GM12878 (cell line): ENCODE data around the gene SLC25A26. TPM values are rescaled to one million over a fixed set of nuclear protein-coding genes. Genes with fewer than 3 reads are reported as not detected.

Experiments used
- ATAC-seq: fragments of 200-7000 bp; cut with Tn5 transposase; 3 replicates; pipeline ENCODE4 v1.9.1; 2020; ENCODE audit warnings: mild to moderate bottlenecking, moderate library complexity
- BruUV-seq: library from RNA; stranded (reverse); fragments of 400-500 nt; replicated peaks from 2 replicates; lab custom pipeline; 2021; lab: Mats Ljungman, UMichigan
- CTCF ChIA-PET: fragments of 300-600 bp; sonication (Branson Sonifier 250); formaldehyde crosslinking; extraction: SDS; loops from one replicate; lab custom pipeline; 2021; ENCODE audit warnings: inconsistent platforms; lab: Yijun Ruan, JAX
- POLR2A ChIA-PET: fragments of 350-600 bp; formaldehyde crosslinking; extraction: SDS; loops from one replicate; lab custom pipeline; 2021; ENCODE audit warnings: inconsistent platforms; lab: Charles Lee
- RAD21 ChIA-PET: fragments of 300-600 bp; sonication (Branson Sonifier 250); formaldehyde crosslinking; loops from one replicate; lab custom pipeline; 2023; ENCODE audit warnings: antibody characterized with exemption; ENCODE audit not compliant: unreplicated experiment; lab: Charles Lee
- SMC1A ChIA-PET: fragments of 300-600 bp; sonication (Branson Sonifier 250); formaldehyde crosslinking; loops from one replicate; lab custom pipeline; 2023; ENCODE audit not compliant: unreplicated experiment, uncharacterized antibody; lab: Charles Lee
- DNase-seq: peaks from one replicate; pipeline ENCODE4 v3.0.0-alpha.2; 2011; ENCODE audit warnings: low read depth, low spot score
- FAIRE-seq: peaks from 3 replicates; lab custom pipeline; 2011; peaks lifted over from hg19 to GRCh38; lab: Jason Lieb, UNC
- H2AFZ ChIP-seq: 2 replicates; pipeline ENCODE4 v1.6.0; 2011; ENCODE audit warnings: low read depth, low read length, control low read depth; ENCODE audit not compliant: control insufficient read depth
- H3K27ac ChIP-seq: 2 replicates; pipeline ENCODE4 v1.5.1; 2011; ENCODE audit warnings: control low read depth; ENCODE audit not compliant: control insufficient read depth, insufficient read depth
- H3K27me3 ChIP-seq, 2 experiments: replicated peaks in 1 of 2; 2 replicates each; pipeline versions ENCODE4 v1.6.0 to v1.6.1; 2011; ENCODE audit warnings: low read length in 1 of 2; ENCODE audit not compliant: control insufficient read depth in 2 of 2, insufficient read depth in 2 of 2
- H3K36me3 ChIP-seq, 2 experiments: 2 replicates each; pipeline ENCODE4 v1.5.1; 2011; ENCODE audit warnings: low read length in 1 of 2; ENCODE audit not compliant: control insufficient read depth in 2 of 2, insufficient read depth in 2 of 2
- H3K4me1 ChIP-seq: 2 replicates; pipeline ENCODE4 v1.6.1; 2011; ENCODE audit warnings: mild to moderate bottlenecking, low read length, moderate library complexity, mixed read lengths; ENCODE audit not compliant: control insufficient read depth, insufficient read depth
- H3K4me2 ChIP-seq: 2 replicates; pipeline ENCODE4 v1.6.0; 2011; ENCODE audit warnings: control low read depth; ENCODE audit not compliant: control insufficient read depth, insufficient read depth
- H3K4me3 ChIP-seq: fragments of 200-600 bp; sonication (generic); 2 replicates; pipeline ENCODE4 v1.5.1; 2016
- H3K79me2 ChIP-seq: 2 replicates; pipeline ENCODE4 v1.6.0; 2011; ENCODE audit warnings: low read length; ENCODE audit not compliant: control insufficient read depth, insufficient read depth
- H3K9ac ChIP-seq: 2 replicates; pipeline ENCODE4 v1.8.0; 2011; ENCODE audit warnings: low read length, control low read depth, mixed read lengths; ENCODE audit not compliant: control insufficient read depth, insufficient read depth
- H3K9me3 ChIP-seq: replicated peaks from 3 replicates; pipeline ENCODE4 v1.5.1; 2011; ENCODE audit warnings: mild to moderate bottlenecking, low read length; ENCODE audit not compliant: control insufficient read depth, insufficient read depth
- H4K20me1 ChIP-seq: 2 replicates; pipeline ENCODE4 v1.6.0; 2011; ENCODE audit not compliant: control insufficient read depth, insufficient read depth
- BCLAF1 ChIP-seq: fragments of 450-650 bp; IDR thresholded peaks from 2 replicates; pipeline ENCODE4 v1.6.1; 2017; ENCODE audit warnings: antibody characterized with exemption, mild to moderate bottlenecking, moderate library complexity
- EP300 ChIP-seq, 2 experiments: fragments of 150-350 bp in 1 of 2; IDR thresholded peaks; 2 replicates each; pipeline ENCODE4 v1.6.1; 2011 to 2012; ENCODE audit warnings: low read depth in 2 of 2, low read length in 2 of 2, borderline replicate concordance in 1 of 2, improper control_type of control experiment in 1 of 2, inconsistent platforms in 1 of 2; ENCODE audit not compliant: control insufficient read depth in 1 of 2
- HDGF ChIP-seq: fragments of 450-650 bp; IDR thresholded peaks from 2 replicates; pipeline ENCODE4 v1.6.1; 2016; ENCODE audit warnings: antibody characterized with exemption
- HSF1 ChIP-seq: fragments of 150-350 bp; IDR thresholded peaks from 2 replicates; pipeline ENCODE4 v1.6.1; 2014; ENCODE audit warnings: mild to moderate bottlenecking, low read depth, low read length
- IKZF1 ChIP-seq: fragments of 450-650 bp; conservative IDR thresholded peaks from 2 replicates; pipeline ENCODE4 v1.6.1; 2017; ENCODE audit warnings: antibody characterized with exemption, mild to moderate bottlenecking
- MYB ChIP-seq: fragments of 150-350 bp; IDR thresholded peaks from 2 replicates; pipeline ENCODE4 v1.6.1; 2014; ENCODE audit warnings: mild to moderate bottlenecking, low read depth, low read length, borderline replicate concordance
- PML ChIP-seq: IDR thresholded peaks from 2 replicates; pipeline ENCODE4 v1.6.1; 2012; ENCODE audit warnings: low read length, inconsistent platforms
- SREBF1 ChIP-seq: IDR thresholded peaks from 2 replicates; pipeline ENCODE4 v1.6.1; 2012; ENCODE audit warnings: mild to moderate bottlenecking, low read length
- ZBTB11 ChIP-seq: fragments of 450-650 bp; formaldehyde crosslinking; IDR thresholded peaks from 2 replicates; pipeline ENCODE4 v1.5.0; 2022; ENCODE audit warnings: mild to moderate bottlenecking, missing genetic modification characterization
- WGBS: methylation state at CpG from one replicate; pipeline ENCODE4 v1.1.6; 2016; ENCODE audit warnings: low lambda C conversion rate; ENCODE audit not compliant: insufficient replicate concordance, insufficient coverage; ENCODE audit errors: missing lambda C conversion rate; 5-methylcytosine and 5-hydroxymethylcytosine counted together
- in situ Hi-C: fragments of 300-500 bp; cut with MboI; formaldehyde crosslinking; loops from 9 replicates; pipeline ENCODE4 v1.14.3; 2018; ENCODE audit warnings: mixed read lengths
- intact Hi-C: fragments of 100-400 bp; cut with micrococcal nuclease; formaldehyde crosslinking; loops from one replicate; pipeline ENCODE4 v1.14.2; 2022; ENCODE audit not compliant: unreplicated experiment
- polyA plus RNA-seq, 11 experiments: library from polyadenylated mRNA; depleted of rRNA in 4 of 11; unstranded in 6 of 11; stranded (reverse) in 5 of 11; fragments of >200 nt; fragmentation: Nextera tagmentation in 4 of 11; fragmentation: Illumina TruSeq in 1 of 11; extraction: Ambion mirVana in 4 of 11; extraction: Trizol in 1 of 11; gene quantifications; 1 replicate in 1 of 11; 2 replicates in 10 of 11; pipeline versions ENCODE4 v1.2.1 to v1.2.3, GENCODE V29; 2011 to 2016; ENCODE audit warnings: inconsistent platforms in 2 of 11, missing spikeins in 2 of 11, low read depth in 1 of 11
- total RNA-seq, 4 experiments: library from RNA; depleted of rRNA in 3 of 4; stranded (reverse); fragments of >200 nt in 3 of 4; fragmentation: Illumina TruSeq in 1 of 4; extraction: Trizol in 1 of 4; gene quantifications; 2 replicates each; pipeline versions ENCODE4 v1.2.1 to v1.2.3, GENCODE V29; 2013 to 2021

The SLC25A26 gene
- total and polyA plus RNA-seq, 10 of the 15 experiments (the other 5 are each of a cell fraction or from before 2014, with no cell fraction given), result 14.6 to 49.7 (median 24.9) TPM

- Histone ChIP-seq H3K36me3 (no peaks in the 10 kb centered on the region), H3K4me2 (no peak overlapping the region), H2AFZ (no peak overlapping the region), H3K9ac (no peak overlapping the region), H3K4me1 (no peaks in the 10 kb centered on the region), H3K9me3 (no peaks in the 10 kb centered on the region), H3K27me3 (no peaks in the 10 kb centered on the region), H3K27ac (no peak overlapping the region), H4K20me1 (no peaks in the 10 kb centered on the region), H3K4me3 (no peak overlapping the region), H3K79me2 (no peaks in the 10 kb centered on the region)
- TF ChIP-seq PML, result no peak
- no peak for TF ChIP-seq SREBF1
- TF ChIP-seq MYB, result no peak
- no peak for TF ChIP-seq EP300 (IDR thresholded peaks at IDR 0.05; ENCODE audit: borderline replicate concordance in 1 of 2, control insufficient read depth in 1 of 2, low read depth in 2 of 2, low read length in 2 of 2)
- TF ChIP-seq IKZF1, result no peak
- no peak for TF ChIP-seq HDGF
- TF ChIP-seq ZBTB11 (CRISPR knock-in tag), result no peak
- TF ChIP-seq BCLAF1, result no peak
- no peak for TF ChIP-seq HSF1
- in situ Hi-C loops (no loop called here), intact Hi-C loops (no loop called here)
- ATAC-seq (no peak), FAIRE-seq (no peak), DNase-seq (no peak)
- RAD21 ChIA-PET, result no interaction called here
- CTCF ChIA-PET, result interaction anchor here (0.9 kb wide), 1 partner anchor 16 kb away, joined by 4 read pairs; no protein-coding TSS in a partner anchor
- no TSS peak for BruUV-seq
- SMC1A ChIA-PET, result interaction anchor here (0.6 to 1.2 kb wide), 3 partner anchors 10 to 815 kb away, joined by 3 to 4 read pairs (median 3); no protein-coding TSS in a partner anchor
- POLR2A ChIA-PET, result no interaction called here
- 35% methylated on average over 5 of the region's 5 CpGs for WGBS
These were observed 207.2 kb downstream of the SLC25A26 start for GRCh38 chr3:66427951-66428474.
